G401 (cell line): ENCODE results near the gene MTNR1A. TPM values are rescaled to one million over a fixed set of nuclear protein-coding genes. Genes with fewer than 3 reads are reported as not detected.
A peak's percentile ranks its signal among the peaks of the same experiment; 100 is the strongest.
"Not testable (repeated sequence)": the region's sequence is repeated elsewhere in the genome, so short reads cannot be mapped to it uniquely, and the experiment has no call there.

ENCODE experiments used
- DNase-seq: peaks from one replicate; pipeline ENCODE4 v3.0.0-alpha.2; 2015; ENCODE audit warnings: low spot score
- in situ Hi-C: cut with HindIII; loops from 2 replicates; pipeline ENCODE4 v1.10.0; 2016; ENCODE audit warnings: low sequenced_read_pairs, mixed read lengths
- total RNA-seq: library from RNA; depleted of rRNA; stranded (reverse); fragments of >200 nt; shearing (Covaris generic); gene quantifications from 2 replicates; pipeline ENCODE4 v1.2.3, GENCODE V29; 2014

MTNR1A gene
- total RNA-seq, 1 experiment from 2014 or later, result not detected

DNA sequence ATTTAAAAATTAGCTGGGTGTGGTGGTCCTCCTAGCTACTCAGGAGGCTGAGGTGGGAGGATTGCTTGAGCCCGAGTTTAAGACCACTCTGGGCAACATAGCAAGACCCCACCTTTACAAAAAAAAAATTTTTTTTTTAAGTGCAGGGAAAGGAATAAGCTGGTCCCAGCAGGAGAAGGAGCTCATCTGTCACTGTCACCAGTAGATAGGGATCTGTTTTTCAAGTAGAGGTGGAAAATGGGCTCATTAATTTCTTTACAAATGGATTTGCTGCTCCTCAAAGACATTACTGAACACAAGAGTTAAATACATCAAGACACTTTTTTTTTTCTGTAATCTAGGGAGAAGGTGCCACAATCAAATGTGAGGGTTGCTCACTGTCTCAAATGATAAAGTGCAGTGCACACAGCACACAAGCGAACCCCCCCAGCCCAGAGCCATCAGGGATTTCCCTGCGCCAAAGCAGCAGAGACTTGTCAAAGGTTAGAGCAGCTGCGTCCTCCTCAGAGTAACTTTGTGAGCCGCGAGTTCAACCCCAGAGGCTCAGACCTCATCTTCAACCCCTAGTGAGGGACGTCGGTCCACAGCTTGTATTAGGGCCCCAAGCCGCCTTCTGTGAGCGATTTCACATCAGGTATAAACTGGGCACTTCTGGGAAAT, 14.3 kb upstream of the MTNR1A start:
- in situ Hi-C loops, result no loop called here
- no peak for DNase-seq

DNA sequence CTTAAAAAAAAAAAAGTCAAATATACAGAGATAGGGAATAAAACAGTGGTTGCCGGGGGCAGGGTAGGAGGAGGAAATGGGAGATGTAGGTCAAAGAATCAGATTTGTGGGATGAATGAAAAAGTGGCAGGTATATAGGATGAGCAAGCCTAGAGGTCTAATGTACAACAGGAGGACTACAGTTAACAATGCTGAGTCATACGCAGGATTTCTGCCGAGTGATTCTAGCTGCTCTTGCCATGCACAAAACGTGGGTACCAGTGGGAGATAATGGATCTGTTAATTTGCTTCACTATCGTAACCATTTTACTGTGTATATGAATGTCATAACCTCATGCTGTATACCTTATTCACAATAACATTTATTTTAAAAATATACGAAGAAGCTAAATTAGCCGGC, 10.7 kb upstream of the MTNR1A start:
- in situ Hi-C loops, result no loop called here
- no peak for DNase-seq

DNA sequence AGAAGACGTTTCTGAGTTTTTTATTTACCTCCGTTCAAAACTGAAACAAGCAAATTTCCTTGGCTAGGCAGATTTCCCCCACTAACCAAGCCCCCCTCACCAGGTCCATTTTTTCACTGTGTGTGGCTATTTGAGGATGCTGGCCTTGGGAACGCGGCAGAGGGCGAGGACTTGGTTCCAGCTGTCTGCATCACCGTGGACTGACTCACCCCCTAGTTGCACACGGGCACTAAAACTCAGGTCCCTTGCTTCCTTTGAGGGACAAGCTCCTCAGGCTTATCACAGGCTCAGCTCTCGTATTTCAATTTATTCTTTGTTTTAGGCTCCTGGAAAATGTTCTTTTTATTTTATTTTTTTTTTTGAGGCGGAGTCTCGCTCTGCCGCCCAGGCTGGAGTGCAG, 8.4 kb upstream of the MTNR1A start:
- no peak for DNase-seq
- in situ Hi-C loops, result no loop called here

DNA sequence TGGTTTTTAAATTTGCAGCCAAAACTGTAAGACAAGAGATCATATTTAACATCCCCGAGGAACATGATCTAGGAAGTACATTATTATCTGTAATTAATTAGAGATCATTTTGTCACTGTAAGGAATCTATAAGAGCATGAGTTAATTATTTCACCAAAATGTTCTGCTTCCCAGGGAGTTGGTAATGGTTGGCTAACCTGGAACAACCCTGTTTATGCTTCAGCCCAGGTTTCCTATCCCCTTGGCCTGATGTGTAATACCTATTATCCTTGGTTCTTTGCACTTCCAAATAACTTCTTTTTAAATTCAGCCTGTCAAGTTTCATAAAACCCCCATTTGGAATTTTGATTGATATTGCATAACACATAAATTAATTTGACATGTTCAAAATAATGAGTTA, 6.4 kb upstream of the MTNR1A start:
- in situ Hi-C loops, result no loop called here
- no peak for DNase-seq

DNA sequence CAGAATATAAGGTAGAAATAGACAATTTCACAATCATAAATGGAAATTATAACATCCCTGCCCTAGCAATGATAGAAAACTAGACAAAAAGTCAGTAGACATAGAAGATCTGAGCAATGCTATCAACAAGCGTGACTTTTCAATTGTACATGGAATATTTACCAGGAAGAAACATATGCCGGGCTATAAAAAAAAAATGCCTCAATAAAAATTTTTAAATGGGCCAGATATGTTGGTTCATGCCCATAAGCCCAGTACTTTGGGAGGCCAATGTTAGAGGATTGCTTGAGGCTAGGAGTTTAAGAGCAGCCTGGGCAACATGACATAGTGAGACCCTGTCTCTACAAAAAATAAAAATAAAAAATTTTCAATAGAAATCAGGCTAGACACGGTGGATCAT, 5.3 kb upstream of the MTNR1A start:
- in situ Hi-C loops, result no loop called here
- no peak for DNase-seq

DNA sequence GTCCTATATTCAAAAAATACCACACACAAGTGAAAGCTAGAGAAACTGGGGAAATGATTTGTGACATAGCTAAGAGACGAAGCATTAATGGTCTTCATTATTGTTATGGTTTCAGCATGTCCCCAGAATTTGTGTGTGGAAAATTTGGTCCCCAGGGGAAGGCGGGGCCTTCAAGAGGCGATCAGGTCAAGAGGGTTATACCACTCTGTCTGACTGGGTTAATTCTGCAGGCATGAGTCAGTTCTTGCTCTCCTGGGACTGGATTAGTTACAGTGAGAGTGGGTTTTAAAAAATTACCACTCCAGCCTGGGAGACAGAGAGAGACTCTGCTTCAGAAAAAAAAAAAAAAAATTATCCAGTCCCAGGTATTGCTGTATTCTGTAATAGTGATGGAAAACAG, 2.1 kb upstream of the MTNR1A start:
- no peak for DNase-seq
- in situ Hi-C loops, result no loop called here

DNA sequence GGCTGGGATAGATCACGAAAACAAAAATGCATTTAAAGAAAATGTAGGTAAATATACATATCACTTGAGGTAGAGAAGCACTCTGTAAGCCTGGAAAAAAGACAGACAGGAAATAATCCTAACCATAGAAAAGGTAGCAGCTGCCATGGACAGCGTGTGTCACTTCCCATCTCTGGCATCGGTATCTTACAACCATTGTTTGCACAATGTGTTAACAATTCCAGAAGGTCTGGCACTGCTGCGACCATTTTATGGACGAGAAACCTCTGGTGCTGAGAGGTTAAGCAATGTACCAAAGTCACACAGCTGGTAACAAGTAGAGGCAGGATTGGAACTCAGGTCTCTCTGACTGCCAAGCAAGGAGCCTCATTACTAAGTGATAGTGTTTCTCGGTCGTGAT, 1.7 kb upstream of the MTNR1A start:
- DNase-seq, result no peak
- in situ Hi-C loops, result no loop called here

DNA sequence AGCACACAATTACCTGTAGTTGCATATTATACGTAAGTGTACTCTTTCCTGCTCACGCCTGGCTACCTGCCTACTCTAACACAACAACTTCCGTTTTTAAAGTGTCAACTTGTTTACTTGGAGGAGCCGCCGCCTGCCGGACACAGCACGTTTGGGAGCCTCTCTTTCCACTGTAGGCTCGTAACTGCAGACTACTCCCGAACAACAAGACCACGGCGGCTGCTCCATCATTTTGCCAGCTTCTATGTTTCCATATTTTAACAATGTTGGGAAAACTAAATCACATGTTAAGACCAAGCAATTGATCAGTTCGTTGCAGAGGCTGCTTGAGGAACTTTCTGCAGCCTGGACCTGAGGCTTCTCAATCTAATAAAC, 841 bp downstream of the MTNR1A start:
- DNase-seq, result peak; percentile 77
- in situ Hi-C loops, result no loop called here

DNA sequence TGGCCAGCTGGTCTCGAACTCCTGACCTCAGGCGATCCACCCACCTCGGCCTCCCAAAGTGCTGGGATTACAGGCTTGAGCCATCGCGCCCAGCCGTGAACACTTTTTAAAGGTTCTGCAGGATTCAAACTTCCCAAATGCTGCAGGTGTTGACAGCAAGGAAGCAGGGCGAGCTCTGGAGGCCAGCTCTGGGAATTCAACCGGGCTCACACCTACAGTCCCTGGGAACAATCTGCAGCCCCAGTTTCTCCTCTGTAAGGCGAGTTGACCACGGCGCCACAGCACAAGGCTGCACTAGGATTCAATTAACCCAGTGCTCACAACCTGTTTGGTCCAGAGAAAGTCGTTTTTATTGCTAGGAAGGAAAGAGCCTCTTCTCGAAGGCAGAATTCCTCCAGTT, 1.6 kb downstream of the MTNR1A start:
- DNase-seq, result peak; percentile 14
- in situ Hi-C loops, result no loop called here

DNA sequence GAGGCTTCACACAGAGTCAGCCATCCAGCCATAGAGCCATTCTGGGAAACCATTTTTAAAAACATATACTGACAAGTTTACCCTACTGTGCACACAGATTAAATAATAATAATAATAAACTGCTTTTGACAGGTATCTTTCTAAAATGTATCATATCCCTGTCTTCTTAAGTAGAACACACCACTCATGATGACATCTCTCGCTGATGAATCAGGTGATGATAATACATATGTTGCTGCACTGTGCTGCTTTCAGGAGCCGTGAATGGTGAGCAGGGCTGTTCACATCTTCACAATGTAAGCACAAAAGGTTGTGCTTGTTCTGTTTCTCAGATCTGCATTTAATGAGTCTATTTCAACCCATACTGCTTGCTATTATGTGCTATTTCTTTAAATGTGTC, 3.5 kb downstream of the MTNR1A start:
- in situ Hi-C loops, result no loop called here
- no peak for DNase-seq

DNA sequence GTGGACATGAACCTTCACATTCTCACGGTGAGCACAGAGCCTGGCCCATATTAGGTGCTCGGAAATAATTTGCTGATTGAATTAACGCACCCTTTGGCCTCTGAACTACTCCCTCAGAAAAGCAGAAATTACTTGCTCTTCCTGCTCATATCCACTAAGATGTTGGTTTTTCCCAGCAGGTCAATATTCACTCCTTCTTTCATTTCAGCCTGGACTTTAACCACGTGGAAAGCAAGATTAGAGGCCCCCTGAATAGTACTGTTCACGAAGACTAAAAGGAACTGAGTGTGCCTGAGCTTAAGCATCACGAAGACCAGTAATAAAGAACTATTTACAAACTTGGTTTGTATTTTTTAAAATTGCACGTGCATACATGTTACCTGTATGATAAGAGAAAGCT, 9.9 kb downstream of the MTNR1A start:
- in situ Hi-C loops, result no loop called here
- DNase-seq, result no peak

DNA sequence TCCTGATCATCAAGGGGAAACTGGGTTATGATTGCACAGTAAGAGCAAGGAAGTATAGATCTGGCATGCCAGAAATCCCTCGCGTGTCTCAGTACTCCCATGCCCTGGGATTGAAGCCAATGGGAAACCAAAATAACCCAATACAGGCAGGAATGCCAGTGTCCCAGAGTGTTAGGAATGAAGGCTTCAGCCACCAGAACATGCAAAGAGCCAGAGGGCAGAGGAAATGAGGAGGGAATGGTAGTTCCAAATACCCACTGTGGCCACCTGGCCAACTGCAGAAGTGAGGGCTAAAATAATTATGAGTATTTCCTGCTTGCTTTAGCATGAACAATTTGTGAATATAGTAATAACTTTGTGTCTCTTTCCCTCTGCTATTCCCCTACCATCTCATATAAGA, 12.2 kb downstream of the MTNR1A start:
- in situ Hi-C loops, result no loop called here
- DNase-seq, result peak; percentile 91

DNA sequence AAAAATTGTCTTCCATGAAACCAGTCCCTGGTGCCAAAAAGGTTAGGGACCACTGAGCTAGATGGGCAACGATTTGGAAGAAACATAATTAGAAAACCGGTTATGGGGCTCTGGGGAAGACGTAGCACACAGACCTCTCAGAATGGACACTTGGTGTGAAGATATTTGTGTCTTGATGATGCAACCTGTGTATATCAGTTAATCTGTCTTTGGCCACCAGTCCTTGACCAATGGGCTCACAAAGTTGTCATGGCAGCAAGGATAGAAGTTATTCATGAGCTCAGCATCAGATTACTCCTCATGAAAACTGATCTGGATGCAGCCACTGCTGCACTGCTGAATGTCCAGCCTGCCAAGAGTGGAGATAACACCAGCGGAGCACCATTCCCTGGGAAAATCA, 13.6 kb downstream of the MTNR1A start:
- no peak for DNase-seq

DNA sequence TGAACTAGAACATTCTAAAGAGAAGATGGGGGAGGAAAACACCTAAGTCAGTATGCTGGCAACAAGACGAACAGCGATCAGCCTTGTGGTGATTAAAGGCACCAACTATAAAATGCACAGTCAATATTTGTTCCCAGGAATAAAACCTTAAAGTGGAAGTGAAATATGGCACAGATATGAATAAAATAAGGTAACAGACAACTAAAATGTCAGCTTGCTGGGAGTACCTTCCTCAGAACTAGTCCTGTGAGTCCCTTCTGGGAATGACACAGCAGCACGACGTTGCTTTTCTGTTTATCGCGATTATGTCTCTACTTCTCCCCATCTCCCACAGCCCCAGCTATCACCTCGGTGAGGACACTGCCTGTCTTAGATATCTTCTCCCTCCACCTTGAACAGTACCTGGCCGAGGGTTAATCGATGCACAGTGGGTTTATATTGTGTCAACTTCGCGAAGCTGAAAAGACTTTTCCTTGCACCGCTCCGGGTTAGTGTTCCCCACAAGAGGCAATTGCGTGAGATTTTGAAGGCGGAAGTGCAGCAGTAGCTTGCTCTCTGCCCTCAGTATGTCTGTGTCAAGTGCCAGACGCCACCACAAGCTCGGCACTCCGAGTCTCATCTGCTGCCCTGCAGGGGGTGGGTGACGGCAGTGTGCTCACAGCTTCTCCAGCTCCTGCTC, 17.4 kb downstream of the MTNR1A start:
- in situ Hi-C loops, result no loop called here
- peak; percentile 49 for DNase-seq

More for the DNA sequence above, 13.6 kb downstream of the MTNR1A start:
- in situ Hi-C loops, result no loop called here

DNA sequence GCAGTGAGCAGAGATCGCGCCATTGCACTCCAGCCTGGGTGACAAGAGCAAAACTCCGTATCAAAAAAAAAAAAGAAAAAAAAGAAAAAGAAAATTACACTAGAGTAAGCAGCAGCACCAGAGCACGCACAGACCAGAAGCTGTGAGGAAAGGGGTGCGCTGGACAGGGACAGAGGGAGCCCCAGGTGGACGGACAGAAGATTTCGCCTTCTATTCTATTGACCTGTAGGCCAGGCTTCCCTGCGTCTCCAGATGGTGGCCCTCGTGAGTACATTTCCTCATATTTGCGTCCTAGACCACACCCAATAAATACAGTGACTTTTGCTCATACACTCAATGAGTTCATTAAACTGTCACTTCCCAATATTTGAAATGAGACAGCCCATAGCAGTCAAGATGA, 19.1 kb downstream of the MTNR1A start:
- in situ Hi-C loops, result no loop called here
- no peak for DNase-seq

DNA sequence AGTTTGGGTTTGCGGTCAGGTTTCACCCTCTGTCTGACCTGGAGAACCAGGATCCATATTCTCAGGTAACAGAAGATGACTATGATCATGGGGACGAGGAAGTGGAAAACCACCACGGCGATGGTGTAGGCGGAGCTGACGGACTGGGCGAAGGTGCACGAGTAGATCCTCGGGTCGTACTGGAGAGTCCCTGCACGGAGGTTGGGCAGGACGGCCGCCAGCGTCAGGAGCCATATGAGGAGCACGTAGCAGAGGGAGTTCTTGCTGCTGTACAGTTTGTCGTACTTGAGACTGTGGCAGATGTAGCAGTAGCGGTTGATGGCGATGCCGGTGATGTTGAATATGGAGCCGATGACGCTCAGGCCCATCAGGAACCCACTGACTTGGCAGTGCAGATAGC, 21.3 kb downstream of the MTNR1A start:
- DNase-seq, result no peak
- in situ Hi-C loops, result no loop called here

DNA sequence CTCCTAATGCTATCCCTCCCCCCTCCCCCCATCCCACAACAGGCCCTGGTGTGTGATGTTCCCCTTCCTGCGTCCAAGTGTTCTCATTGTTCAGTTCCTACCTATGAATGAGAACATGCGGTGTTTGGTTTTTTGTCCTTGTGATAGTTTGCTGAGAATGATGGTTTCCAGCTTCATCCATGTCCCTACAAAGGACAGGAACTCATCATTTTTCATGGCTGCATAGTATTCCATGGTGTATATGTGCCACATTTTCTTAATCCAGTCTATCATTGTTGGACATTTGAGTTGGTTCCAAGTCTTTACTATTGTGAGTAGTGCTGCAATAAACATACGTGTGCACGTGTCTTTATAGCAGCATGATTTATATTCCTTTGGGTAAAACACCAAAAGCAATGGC, 31.4 kb downstream of the MTNR1A start:
- in situ Hi-C loops, DNase-seq: not testable (repeated sequence)

DNA sequence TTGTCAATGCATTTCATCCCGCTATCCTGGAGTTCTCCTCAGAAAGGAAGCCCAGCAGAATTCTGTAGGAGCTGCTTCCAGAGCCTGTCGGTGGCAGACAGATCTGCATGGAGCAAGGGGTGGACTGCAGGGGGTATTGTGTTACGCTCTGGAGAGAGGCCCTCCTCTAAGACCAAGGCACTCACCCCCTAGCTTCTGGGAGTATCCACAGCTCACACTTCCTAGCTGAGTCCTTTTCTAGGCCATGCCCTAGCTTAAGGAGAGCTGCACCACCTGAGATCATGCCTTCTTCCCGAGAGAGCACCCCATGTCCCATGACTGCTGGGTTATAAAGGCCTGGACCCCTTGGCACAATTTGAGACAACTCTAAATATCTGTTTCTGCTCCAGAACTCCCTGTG, 39.1 kb downstream of the MTNR1A start:
- no peak for DNase-seq
- in situ Hi-C loops, result no loop called here

DNA sequence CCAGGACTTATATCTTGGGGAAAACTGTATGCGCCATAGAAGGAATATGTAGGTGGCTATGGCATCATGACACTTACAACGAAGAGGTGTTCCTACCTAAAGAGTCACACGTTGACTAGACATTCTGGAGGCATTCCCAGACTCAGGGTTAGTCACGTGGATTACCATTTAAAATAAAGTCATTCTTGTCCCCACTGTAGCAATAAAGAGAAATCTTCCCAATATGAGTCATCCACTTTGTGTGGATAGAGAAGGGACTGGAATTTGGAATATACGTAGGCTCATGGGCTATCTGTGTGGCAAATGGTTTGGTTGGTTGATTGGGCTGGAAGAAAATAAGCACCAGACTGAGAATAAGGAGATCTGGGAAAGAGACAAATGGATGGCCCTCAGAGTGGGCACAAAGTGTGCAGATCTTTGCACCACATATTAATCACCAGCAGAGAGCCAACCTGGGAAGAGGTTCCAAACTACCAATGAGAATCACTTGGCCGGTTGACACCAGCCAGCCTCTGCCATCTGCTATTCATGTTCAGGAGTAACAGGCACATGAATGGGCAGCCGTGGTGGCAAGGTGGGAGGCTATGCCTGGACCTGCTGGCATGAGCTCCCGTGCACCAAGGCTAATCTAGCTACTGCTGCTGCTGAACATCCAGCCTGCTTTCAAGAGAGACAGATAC, 41.0 kb downstream of the MTNR1A start:
- DNase-seq, result peak; percentile 91
- in situ Hi-C loops, result no loop called here

DNA sequence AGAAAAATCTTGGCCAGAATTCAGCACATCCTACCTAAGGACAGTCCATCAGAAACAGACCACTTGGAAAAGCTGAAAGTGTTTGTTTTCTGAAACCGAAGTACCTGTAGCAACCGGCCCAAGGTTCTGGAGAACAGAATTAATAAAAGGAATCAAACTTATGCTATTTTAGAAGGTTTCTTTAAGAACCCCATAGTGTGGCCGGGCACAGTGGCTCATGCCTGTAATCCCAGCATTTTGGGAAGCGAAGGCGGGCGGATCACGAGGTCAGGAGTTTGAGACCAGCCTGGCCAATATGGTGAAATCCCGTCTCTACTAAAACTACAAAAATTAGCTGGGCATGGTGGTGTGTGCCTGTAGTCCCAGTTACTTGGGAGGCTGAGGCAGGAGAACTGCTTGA, 50.6 kb downstream of the MTNR1A start:
- in situ Hi-C loops, DNase-seq: not testable (repeated sequence)

DNA sequence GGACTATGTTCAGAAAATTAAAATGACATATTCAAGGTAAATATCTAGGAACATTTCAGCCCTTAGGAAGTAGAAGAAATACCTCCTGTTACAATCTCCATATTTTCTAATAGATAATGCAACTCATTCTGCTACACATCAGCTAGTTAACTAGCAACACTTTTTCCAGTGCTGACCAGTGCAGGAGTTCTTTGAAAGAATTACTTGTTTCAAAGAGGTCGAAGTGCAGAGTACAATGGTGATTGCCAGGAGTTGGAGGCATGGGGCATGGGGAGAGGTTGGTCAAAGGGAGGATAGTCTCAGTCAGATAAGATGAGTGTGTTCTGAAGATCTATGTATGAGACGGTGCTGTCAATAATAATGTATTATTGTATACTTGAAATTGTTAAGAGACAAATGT, 53.1 kb downstream of the MTNR1A start:
- in situ Hi-C loops, result no loop called here
- no peak for DNase-seq
